Measurements from ENCODE around the gene TPPP3. TPM values are rescaled to one million over a fixed set of nuclear protein-coding genes. Genes with fewer than 3 reads are reported as not detected.

The TPPP3 gene
- total RNA-seq, 1 experiment from 2014 or later = 0.95 TPM

- Histone ChIP-seq H3K9me3 (ENCODE audit: control insufficient read depth, insufficient read depth, low read depth, low read length) (no peaks in the 10 kb centered on the region), H3K4me3 (ENCODE audit: low read depth in 2 of 2, low read length in 2 of 2) (no peak overlapping the region), H3K4me1 (ENCODE audit: control insufficient read depth, insufficient read depth, low read length) (no peaks in the 10 kb centered on the region), H3K27ac (ENCODE audit: low read length) (no peak overlapping the region), H3K36me3 (ENCODE audit: control insufficient read depth, insufficient read depth, low read length) (no peaks in the 10 kb centered on the region), H3K27me3 (ENCODE audit: control insufficient read depth, insufficient read depth, low read length) (no peaks in the 10 kb centered on the region)
- ChIA-PET CTCF (interaction anchor here (0.6 kb wide), 1 partner anchor 92 kb away, joined by 6 read pairs; the partner anchor contains the start of gene ATP6V0D1), POLR2A (no interaction called here)
- intact Hi-C loops (cut with micrococcal nuclease; ENCODE audit: unreplicated experiment) (no loop called here), in situ Hi-C loops (cut with HindIII; ENCODE audit: low pct_unique_long_range_greater_than_20kb, low sequenced_read_pairs) (no loop called here)
- DNase-seq (ENCODE audit: low read depth, low spot score) (no peak), ATAC-seq (no peak)
- no TSS peak for BruUV-seq (replicated peaks)
- TF ChIP-seq TCF7L2 (IDR thresholded peaks at IDR 0.05; ENCODE audit: low read depth, low read length) (no peak), POLR2AphosphoS5 (IDR thresholded peaks at IDR 0.05; ENCODE audit: low read depth, low read length) (no peak), REST (IDR thresholded peaks at IDR 0.05; ENCODE audit: insufficient read depth in 1 of 2, low read depth in 2 of 2, low read length in 1 of 2) (no peak)
Measured at GRCh38 chr16:67388591-67388990, 4.7 kb downstream of the TPPP3 start.

DNA sequence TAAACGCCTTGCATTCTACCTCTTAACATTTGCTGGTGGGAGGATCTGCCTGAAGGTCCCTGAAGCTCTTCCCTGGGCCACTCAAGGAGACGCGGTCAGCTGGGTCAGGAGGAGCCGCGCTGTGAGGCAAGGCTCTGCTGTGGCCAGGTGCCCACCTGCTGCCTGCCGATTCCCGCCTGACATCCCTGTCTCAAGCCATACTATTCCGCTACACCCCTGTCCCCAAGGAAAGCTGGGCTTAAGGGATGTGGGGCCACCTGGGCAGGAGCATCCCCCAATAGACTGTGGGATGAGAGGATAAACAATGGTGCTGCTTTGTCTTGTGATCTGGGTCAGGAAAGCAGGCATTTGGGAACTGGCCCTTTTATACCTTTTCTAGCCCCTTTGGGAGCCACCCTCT, 5.1 kb downstream of the TPPP3 start:
- H3K4me1 ChIP-seq (ENCODE audit: control insufficient read depth, insufficient read depth, low read length) = no peaks in the 10 kb centered on the region
- intact Hi-C loops (cut with micrococcal nuclease; ENCODE audit: unreplicated experiment) (no loop called here), in situ Hi-C loops (cut with HindIII; ENCODE audit: low pct_unique_long_range_greater_than_20kb, low sequenced_read_pairs) (no loop called here)
- no peak for DNase-seq (ENCODE audit: low read depth, low spot score)
- H3K27ac ChIP-seq (ENCODE audit: low read length) = no peak overlapping the region
- no peaks in the 10 kb centered on the region for H3K27me3 ChIP-seq (ENCODE audit: control insufficient read depth, insufficient read depth, low read length)
- H3K36me3 ChIP-seq (ENCODE audit: control insufficient read depth, insufficient read depth, low read length) = no peaks in the 10 kb centered on the region
- TF ChIP-seq POLR2AphosphoS5 (IDR thresholded peaks at IDR 0.05; ENCODE audit: low read depth, low read length) = no peak
- no peak for TF ChIP-seq REST (IDR thresholded peaks at IDR 0.05; ENCODE audit: insufficient read depth in 1 of 2, low read depth in 2 of 2, low read length in 1 of 2)
- TF ChIP-seq SIN3A (IDR thresholded peaks at IDR 0.05; ENCODE audit: borderline replicate concordance, insufficient read depth, low read depth, low read length) = no peak
- no peak for TF ChIP-seq TCF7L2 (IDR thresholded peaks at IDR 0.05; ENCODE audit: low read depth, low read length)
- TF ChIP-seq CTCF (IDR thresholded peaks at IDR 0.05) = no peak
- CTCF ChIA-PET = interaction anchor here (0.6 kb wide), 1 partner anchor 93 kb away, joined by 6 read pairs; the partner anchor contains the start of gene ATP6V0D1
- no TSS peak for BruUV-seq (replicated peaks)
- no peak for ATAC-seq
- no peak overlapping the region for H3K4me3 ChIP-seq (ENCODE audit: low read depth in 2 of 2, low read length in 2 of 2)
- POLR2A ChIA-PET = no interaction called here
- no peaks in the 10 kb centered on the region for H3K9me3 ChIP-seq (ENCODE audit: control insufficient read depth, insufficient read depth, low read depth, low read length)
